Tibial nerve (tissue), 3 donors: ENCODE results near the gene SRPK3.

ENCODE experiments used
- POLR2A ChIP-seq, 2 donors: fragments of 450-650 bp; IDR thresholded peaks; one replicate each; pipeline ENCODE4 v1.6.1; 2017; ENCODE audit warnings: antibody characterized with exemption in 2 of 2, mild to moderate bottlenecking in 2 of 2, moderate library complexity in 2 of 2
- TF ChIP-seq, protein P1 (sequence below), 5 experiments: fragments of 200-600 bp in 3 of 5; fragments of 450-650 bp in 2 of 5; sonication (generic) in 3 of 5; IDR thresholded peaks; one replicate each; pipeline ENCODE4 v1.5.1; 2016 to 2019; ENCODE audit warnings: antibody characterized with exemption in 5 of 5, mild to moderate bottlenecking in 3 of 5, moderate library complexity in 2 of 5

DNA sequence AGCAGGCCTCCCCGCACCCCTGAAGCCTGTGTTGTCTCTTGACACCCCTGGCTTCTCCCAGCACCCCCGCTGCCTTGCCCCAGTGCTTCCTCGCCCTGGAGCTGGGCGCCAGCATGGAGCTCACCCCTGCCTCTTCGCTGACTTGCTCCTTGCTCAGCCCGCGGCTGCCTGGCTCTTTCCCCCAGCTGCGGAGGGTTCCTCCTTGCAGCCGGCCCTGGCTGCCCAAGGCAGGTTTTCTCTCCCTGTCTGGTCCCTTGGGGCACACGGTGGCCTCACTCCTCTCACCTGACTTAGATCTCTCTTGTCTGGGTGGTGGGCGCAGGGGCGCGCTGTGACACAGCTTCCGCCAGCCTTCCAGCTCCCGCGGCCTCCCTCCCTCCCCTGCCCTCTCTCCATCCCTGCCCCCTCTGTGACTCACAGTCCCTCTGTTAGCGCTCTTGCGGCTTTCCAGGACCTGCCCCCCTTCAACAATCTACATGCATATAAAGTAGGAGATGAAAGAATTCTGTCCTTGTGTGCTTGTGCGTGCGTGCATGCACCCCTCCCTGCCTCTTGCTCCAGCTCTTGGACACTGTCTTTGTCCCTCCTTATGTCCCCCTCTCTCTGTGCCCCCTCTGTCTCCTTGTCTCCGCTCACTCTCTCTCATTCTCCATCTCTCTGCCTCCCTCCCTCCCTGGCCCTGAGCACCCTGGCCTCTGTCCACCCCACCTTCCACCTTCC, 14.6 kb upstream of the SRPK3 start:
- TF ChIP-seq, protein P1, sequence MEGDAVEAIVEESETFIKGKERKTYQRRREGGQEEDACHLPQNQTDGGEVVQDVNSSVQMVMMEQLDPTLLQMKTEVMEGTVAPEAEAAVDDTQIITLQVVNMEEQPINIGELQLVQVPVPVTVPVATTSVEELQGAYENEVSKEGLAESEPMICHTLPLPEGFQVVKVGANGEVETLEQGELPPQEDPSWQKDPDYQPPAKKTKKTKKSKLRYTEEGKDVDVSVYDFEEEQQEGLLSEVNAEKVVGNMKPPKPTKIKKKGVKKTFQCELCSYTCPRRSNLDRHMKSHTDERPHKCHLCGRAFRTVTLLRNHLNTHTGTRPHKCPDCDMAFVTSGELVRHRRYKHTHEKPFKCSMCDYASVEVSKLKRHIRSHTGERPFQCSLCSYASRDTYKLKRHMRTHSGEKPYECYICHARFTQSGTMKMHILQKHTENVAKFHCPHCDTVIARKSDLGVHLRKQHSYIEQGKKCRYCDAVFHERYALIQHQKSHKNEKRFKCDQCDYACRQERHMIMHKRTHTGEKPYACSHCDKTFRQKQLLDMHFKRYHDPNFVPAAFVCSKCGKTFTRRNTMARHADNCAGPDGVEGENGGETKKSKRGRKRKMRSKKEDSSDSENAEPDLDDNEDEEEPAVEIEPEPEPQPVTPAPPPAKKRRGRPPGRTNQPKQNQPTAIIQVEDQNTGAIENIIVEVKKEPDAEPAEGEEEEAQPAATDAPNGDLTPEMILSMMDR (IDR thresholded peaks at IDR 0.05), result no peak
- TF ChIP-seq POLR2A (IDR thresholded peaks at IDR 0.05), result no peak
